Choroid plexus epithelial cell (primary cell): ENCODE measurements around the gene NWD2.
"Not testable (repeated sequence)": the region's sequence is repeated elsewhere in the genome, so short reads cannot be mapped to it uniquely, and the experiment has no call there.

Source experiments
- DNase-seq: peaks from one replicate; pipeline ENCODE4 v3.0.0-alpha.2; 2010; ENCODE audit warnings: low read depth
- H3K4me3 ChIP-seq: 2 replicates; pipeline ENCODE4 v1.5.1; 2011; ENCODE audit warnings: low read depth, mild to moderate bottlenecking, control low read depth, low read length, moderate library complexity
- CTCF ChIP-seq: conservative IDR thresholded peaks from 2 replicates; pipeline ENCODE4 v1.5.1; 2011; ENCODE audit warnings: low read depth, mild to moderate bottlenecking, control low read depth, inconsistent platforms, low read length, moderate library complexity

Gene NWD2

GRCh38 chr4:37489697-37490096 lies 245.2 kb downstream of the NWD2 start:
- TF ChIP-seq CTCF, result no peak
- H3K4me3 ChIP-seq, result no peak overlapping the region
- DNase-seq, result no peak

- no peak for DNase-seq
- no peak for TF ChIP-seq CTCF
- H3K4me3 ChIP-seq, result no peak overlapping the region
Measured at GRCh38 chr4:37490391-37491347, 246.1 kb downstream of the NWD2 start.

- not testable (repeated sequence) for DNase-seq, H3K4me3 ChIP-seq
Measured at GRCh38 chr4:37495353-37495752, 250.8 kb downstream of the NWD2 start.
